ENCODE measurements around the gene MGAT5B.

GRCh38 chr17:76929148-76929547 lies 60.9 kb downstream of the MGAT5B start:
- TF ChIP-seq POLR2A (IDR thresholded peaks at IDR 0.05; ENCODE audit: low read depth, low read length) (no peak), POLR2AphosphoS5 (IDR thresholded peaks at IDR 0.05; ENCODE audit: low read depth, low read length) (no peak)

Measured in GM12892 (cell line).